Measurements from ENCODE around the gene MRPL34.
"Not testable (repeated sequence)": the region's sequence is repeated elsewhere in the genome, so short reads cannot be mapped to it uniquely, and the experiment has no call there.

MRPL34 gene

GRCh38 chr19:17286263-17286662, 19.4 kb upstream of the MRPL34 start:
- no peak for DNase-seq

- no peak for DNase-seq
These were observed 18.9 kb upstream of the MRPL34 start for GRCh38 chr19:17286752-17287151.

GRCh38 chr19:17289489-17289888, 16.2 kb upstream of the MRPL34 start:
- peak; percentile 93 for DNase-seq

- DNase-seq, result peak; percentile 95
These were observed 13.2 kb upstream of the MRPL34 start for GRCh38 chr19:17292301-17293074.

GRCh38 chr19:17293605-17294004, 12.1 kb upstream of the MRPL34 start:
- DNase-seq, result no peak

GRCh38 chr19:17294051-17294891, 11.4 kb upstream of the MRPL34 start:
- DNase-seq, result peak; percentile 71

GRCh38 chr19:17295551-17295950, 10.1 kb upstream of the MRPL34 start:
- DNase-seq, result not testable (repeated sequence)

- DNase-seq, result peak; percentile 62
These were observed 9.4 kb upstream of the MRPL34 start for GRCh38 chr19:17296273-17296672.

- no peak for DNase-seq
These were observed 8.7 kb upstream of the MRPL34 start for GRCh38 chr19:17296976-17297375.

GRCh38 chr19:17300992-17301619, 4.6 kb upstream of the MRPL34 start:
- no peak for DNase-seq

- peak; percentile 59 for DNase-seq
These were observed 3.1 kb upstream of the MRPL34 start for GRCh38 chr19:17302391-17303166.

GRCh38 chr19:17303167-17303939, 2.3 kb upstream of the MRPL34 start, which contains the start of gene ABHD8:
ABHD8 (minus strand) TSS chr19:17303425; CDS start chr19:17301616, 1,809 bp downstream.
- peak; percentile 98 for DNase-seq

- DNase-seq, result no peak
These were observed 1.8 kb upstream of the MRPL34 start for GRCh38 chr19:17303940-17304267.

GRCh38 chr19:17304386-17305215, 1.1 kb upstream of the MRPL34 start:
- no peak for DNase-seq

- DNase-seq, result no peak
These were observed 506 bp upstream of the MRPL34 start for GRCh38 chr19:17305216-17305516.

GRCh38 chr19:17306285-17306714, 628 bp downstream of the MRPL34 start:
- DNase-seq, result no peak

- DNase-seq, result no peak
These were observed 2.3 kb downstream of the MRPL34 start for GRCh38 chr19:17307876-17308377.

GRCh38 chr19:17309198-17309964, 3.7 kb downstream of the MRPL34 start, which contains the start of gene DDA1:
DDA1 (plus strand) TSS chr19:17309563; CDS start chr19:17309655, 92 bp downstream.
- peak; percentile 100 for DNase-seq

GRCh38 chr19:17309965-17310461, 4.3 kb downstream of the MRPL34 start:
- no peak for DNase-seq
